ENCODE data around the gene SFMBT1.

GRCh38 chr3:52866427-52866826, 179.4 kb downstream of the SFMBT1 start:
- TF ChIP-seq CTCF (IDR thresholded peaks at IDR 0.05) (no peak), POLR2A (IDR thresholded peaks at IDR 0.05) (no peak), EP300 (IDR thresholded peaks at IDR 0.05) (no peak)
